ELF-1 (cell line): ENCODE data around the gene RGMA.

Source experiments
- DNase-seq: peaks from one replicate; pipeline ENCODE4 v3.0.0-alpha.2; 2016; ENCODE audit warnings: low read depth, low spot score

Gene RGMA

GRCh38 chr15:93093765-93094164 lies 4.8 kb upstream of the RGMA start:
- DNase-seq, result no peak

- DNase-seq, result no peak
Measured at GRCh38 chr15:93091465-93091864, 2.5 kb upstream of the RGMA start.

- DNase-seq, result no peak
Measured at GRCh38 chr15:93089727-93090305, 805 bp upstream of the RGMA start.

GRCh38 chr15:93088200-93088980 lies 621 bp downstream of the RGMA start:
- DNase-seq, result peak; percentile 59

DNA sequence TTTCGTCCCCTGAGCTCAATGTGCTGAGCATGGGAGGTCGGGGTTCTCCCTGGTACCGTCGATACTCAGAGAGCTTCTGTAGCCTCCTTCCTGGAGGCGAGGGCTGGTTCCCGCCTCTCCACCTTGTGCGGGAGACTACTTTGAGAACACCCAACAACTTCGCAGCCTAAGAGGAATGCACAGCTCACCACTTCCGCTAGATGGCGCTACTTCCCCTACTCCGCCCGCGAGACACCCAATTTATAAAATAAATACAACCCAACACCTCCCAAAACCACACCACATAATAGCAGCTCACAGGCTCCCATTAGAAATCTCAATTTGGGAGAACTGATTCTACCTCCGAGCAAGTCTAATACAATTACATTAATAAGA lies 1.2 kb downstream of the RGMA start:
- peak; percentile 94 for DNase-seq

DNA sequence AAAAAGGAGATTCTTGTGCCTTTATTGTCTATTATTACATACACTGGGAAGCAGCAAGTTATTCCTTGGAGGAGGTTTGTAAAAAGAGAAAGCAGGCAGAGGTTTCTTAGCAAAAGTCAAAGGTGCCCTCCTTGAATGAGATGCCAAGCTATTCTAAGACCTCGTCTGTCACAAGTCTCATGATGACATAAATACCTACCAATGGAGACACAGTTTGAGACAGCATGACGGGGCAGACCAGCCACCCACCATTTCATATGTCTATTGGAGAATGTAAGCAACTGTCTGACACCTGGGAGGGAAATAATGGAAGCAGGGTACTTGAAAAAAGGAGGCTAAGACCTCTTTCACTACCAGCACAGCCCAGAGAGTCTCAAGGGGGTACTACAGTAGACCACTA lies 2.2 kb downstream of the RGMA start:
- no peak for DNase-seq

GRCh38 chr15:93085692-93086091 lies 3.3 kb downstream of the RGMA start:
- DNase-seq, result no peak

DNA sequence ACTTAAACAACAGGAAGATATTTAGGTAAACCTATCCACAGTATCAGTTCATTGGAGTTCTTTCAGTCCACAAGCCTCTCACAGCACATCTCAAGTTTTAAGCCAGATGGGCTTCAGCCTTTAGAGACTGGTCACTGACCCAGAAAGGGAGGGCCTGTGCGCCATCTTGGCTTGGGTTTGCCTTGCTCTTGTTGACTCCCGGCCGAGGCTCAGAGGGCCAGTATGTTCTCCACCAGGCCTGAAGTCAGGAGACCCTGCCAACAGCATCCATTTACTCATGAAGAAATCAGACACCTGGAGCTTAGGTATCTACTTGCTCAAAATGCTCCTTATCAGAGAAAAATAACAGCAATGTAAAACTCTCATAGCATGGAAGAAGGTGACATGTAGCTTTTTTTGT lies 6.2 kb downstream of the RGMA start:
- no peak for DNase-seq

- DNase-seq, result no peak
Measured at GRCh38 chr15:93081399-93081798, 7.6 kb downstream of the RGMA start.

DNA sequence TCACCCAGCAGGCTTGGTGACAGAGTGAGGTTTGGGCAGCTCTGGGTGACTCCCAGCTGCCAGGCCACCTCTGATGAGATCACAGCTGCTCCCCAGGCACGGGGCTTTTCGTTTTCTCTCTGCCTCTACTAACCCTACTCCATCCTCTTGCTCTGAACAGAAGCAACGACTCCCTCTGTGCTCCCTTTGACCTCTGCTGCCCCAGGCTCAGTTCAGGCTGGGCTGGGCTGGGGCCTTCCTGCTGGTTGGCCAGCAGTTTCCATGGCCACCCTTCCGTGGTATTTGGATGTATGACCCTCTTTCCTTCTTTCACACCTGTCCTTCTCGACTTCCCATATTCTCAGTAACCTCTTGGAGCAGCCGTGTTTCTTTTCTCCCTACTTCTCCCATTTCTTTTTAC lies 8.6 kb downstream of the RGMA start:
- peak; percentile 70 for DNase-seq

DNA sequence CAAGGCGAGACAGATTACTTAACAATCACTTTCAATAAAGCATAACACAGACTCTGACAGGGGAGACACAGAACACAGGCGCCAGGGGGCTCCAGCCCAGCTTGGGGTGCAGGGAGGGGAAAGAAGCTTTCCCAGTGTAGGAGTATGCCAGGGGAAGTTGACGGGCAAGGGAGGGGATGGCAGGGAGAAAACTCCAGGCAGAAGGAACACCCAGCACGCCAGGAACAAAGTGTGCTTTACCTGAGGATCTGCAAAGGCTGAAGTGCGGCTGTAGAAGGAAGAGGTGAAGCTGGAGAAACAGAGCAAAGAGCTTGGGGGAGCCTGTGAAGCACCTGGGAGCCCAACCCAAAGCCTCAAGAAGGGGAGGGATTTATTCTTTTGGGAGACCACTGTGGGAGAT lies 12.1 kb downstream of the RGMA start:
- no peak for DNase-seq

GRCh38 chr15:93076217-93076616 lies 12.8 kb downstream of the RGMA start:
- no peak for DNase-seq

DNA sequence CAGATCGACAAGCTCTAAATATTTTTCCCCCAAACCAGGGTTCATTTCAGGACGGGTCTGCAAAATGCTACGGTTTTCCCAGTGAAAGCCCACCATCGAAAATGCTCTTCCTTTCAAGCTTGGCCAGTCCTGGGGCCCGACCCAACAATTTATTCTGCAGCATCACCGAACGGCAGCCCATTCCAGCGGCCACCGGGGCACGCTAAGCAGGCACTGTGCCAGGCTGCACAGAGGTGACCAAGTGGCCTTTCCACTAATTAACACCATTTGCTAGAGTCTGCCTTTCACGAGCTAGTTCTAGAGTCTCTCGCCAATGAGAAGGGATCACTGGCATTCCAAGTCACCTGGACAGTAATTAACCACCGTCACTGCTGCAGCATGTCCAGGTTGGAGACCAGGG lies 14.4 kb downstream of the RGMA start:
- no peak for DNase-seq

- DNase-seq, result peak; percentile 59
Measured at GRCh38 chr15:93073465-93073952, 15.5 kb downstream of the RGMA start.

- DNase-seq, result peak; percentile 68
Measured at GRCh38 chr15:93072411-93073394, 16.3 kb downstream of the RGMA start.

DNA sequence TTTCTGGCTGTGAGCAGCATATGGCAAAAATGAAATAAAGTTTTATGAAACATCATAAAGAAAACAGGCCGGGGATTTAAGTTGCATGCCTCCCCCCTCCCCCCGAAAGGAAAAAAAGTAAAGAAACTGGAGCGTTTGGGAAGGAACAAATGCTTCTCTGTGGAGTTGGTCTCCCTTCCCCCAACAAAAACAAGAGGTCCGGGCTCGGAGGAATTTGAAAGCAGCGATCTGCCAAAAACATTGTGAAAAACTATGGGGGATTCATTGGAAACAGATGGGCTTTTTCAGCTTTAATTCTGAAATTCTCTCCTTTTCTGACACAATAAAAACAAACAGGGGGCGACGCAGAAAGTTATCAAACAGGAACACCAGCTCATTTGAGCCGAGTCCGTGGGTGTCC lies 17.0 kb downstream of the RGMA start:
- DNase-seq, result no peak

GRCh38 chr15:93071469-93071936 lies 17.5 kb downstream of the RGMA start:
- peak; percentile 53 for DNase-seq

DNA sequence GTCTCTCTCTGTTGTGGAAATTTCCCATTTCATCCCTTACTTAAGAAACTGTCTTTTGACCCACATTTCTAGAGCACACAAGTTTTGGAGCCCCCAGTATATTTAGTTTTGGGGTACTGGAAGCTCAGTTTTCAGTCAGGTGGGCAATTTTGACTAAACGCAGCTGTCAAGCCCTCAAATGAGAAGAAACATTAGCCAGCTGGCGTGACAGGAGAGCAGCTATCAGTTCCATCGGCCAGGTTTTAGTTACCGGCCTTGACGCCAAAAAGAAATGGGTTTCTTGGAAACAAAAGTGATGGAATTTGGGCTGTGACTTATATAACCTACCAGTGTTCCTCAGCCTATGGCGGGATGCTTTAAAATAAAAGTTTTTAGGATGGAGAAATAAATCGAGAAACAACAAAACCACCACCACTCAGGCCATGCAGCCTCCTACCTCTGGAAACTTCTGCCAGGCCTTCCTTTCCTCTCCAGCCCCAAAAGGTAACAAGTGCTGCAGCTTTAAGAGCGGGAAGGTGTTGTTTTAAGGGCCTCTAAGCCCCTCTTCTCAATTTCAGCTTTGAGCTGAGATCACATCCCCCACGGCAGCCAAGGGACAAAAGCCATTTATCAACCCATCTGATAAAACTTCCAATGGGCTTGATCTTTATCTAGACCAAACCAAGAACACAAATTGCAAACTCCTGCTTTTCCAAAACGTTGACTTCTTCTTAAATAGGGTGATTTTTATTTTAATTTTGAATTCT lies 18.3 kb downstream of the RGMA start:
- DNase-seq, result no peak

DNA sequence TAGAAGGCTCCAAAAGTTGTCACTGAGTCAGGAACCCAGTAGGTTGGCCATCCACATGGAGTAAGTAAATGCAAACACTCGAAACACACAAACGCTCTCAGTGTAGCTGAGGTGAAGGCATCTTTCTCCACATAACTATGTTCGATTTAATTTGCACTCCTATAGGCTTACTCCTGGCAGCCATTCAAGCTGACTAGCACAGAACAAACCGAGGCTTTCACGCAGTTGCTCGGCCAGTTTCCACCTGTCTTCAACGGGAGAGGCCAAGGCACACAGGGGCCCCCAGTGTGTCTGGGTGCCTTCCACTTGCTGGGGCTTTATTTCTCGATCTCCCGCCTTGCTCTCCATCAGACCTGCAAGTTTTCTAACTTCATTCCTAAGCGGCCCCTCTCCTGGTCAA lies 18.9 kb downstream of the RGMA start:
- no peak for DNase-seq

GRCh38 chr15:93068581-93069199 lies 20.3 kb downstream of the RGMA start:
- peak; percentile 77 for DNase-seq

GRCh38 chr15:93067649-93068085 lies 21.3 kb downstream of the RGMA start:
- DNase-seq, result no peak
